Measurements from ENCODE around the gene SNX20. TPM values are rescaled to one million over a fixed set of nuclear protein-coding genes. Genes with fewer than 3 reads are reported as not detected.

SNX20 gene
- total RNA-seq, 6 experiments from 2014 or later, result 0.31 to 1.9 (median 0.71) TPM

GRCh38 chr16:50652836-50653425 lies 28.2 kb downstream of the SNX20 start:
- ATAC-seq (no peak), DNase-seq (no peak)
- Histone ChIP-seq H3K36me3 (no peaks in the 10 kb centered on the region), H3K9me3 (no peaks in the 10 kb centered on the region), H3K4me1 (no peaks in the 10 kb centered on the region), H3K27me3 (no peaks in the 10 kb centered on the region), H3K27ac (no peak overlapping the region), H3K4me3 (no peak overlapping the region)
- whole genome bisulfite sequencing (ENCODE audit: insufficient coverage, low coverage, low lambda C conversion rate, missing lambda C conversion rate), result 71% methylated on average over 13 of the region's 14 CpGs
- no peak for TF ChIP-seq POLR2A (IDR thresholded peaks at IDR 0.05)
- TF ChIP-seq CTCF (IDR thresholded peaks at IDR 0.05), result no peak
- intact Hi-C loops (cut with DNase I), result no loop called here

GRCh38 chr16:50651835-50652438 lies 29.2 kb downstream of the SNX20 start:
- WGBS (ENCODE audit: insufficient coverage, low coverage, low lambda C conversion rate, missing lambda C conversion rate), result 78% methylated on average over 2 of the region's 3 CpGs
- Histone ChIP-seq H3K27ac (no peak overlapping the region), H3K9me3 (no peaks in the 10 kb centered on the region), H3K36me3 (no peaks in the 10 kb centered on the region), H3K4me1 (no peaks in the 10 kb centered on the region), H3K4me3 (no peak overlapping the region), H3K27me3 (no peaks in the 10 kb centered on the region)
- ATAC-seq, result no peak
- no peak for TF ChIP-seq CTCF (IDR thresholded peaks at IDR 0.05)
- no peak for TF ChIP-seq POLR2A (IDR thresholded peaks at IDR 0.05)
- intact Hi-C loops (cut with DNase I), result no loop called here
- DNase-seq, result no peak

GRCh38 chr16:50646345-50646744 lies 34.8 kb downstream of the SNX20 start:
- peak in 1 of 4 donors; percentile 15 for ATAC-seq
- no peaks in the 10 kb centered on the region for H3K4me1 ChIP-seq
- no peak overlapping the region for H3K4me3 ChIP-seq
- TF ChIP-seq CTCF (IDR thresholded peaks at IDR 0.05) (no peak), POLR2A (IDR thresholded peaks at IDR 0.05) (no peak)
- no peak overlapping the region for H3K27ac ChIP-seq
- no peaks in the 10 kb centered on the region for H3K27me3 ChIP-seq
- no peaks in the 10 kb centered on the region for H3K9me3 ChIP-seq
- WGBS (ENCODE audit: insufficient coverage, low coverage, low lambda C conversion rate, missing lambda C conversion rate), result 61% methylated on average over 6 of the region's 8 CpGs
- DNase-seq, result no peak
- intact Hi-C loops (cut with DNase I), result no loop called here
- no peaks in the 10 kb centered on the region for H3K36me3 ChIP-seq

- H3K9me3 ChIP-seq, result no peaks in the 10 kb centered on the region
- H3K27ac ChIP-seq, result no peak overlapping the region
- no peak for TF ChIP-seq POLR2A (IDR thresholded peaks at IDR 0.05)
- no peak for TF ChIP-seq CTCF (IDR thresholded peaks at IDR 0.05)
- 68% methylated on average over 7 of the region's 20 CpGs for WGBS (ENCODE audit: insufficient coverage, low coverage, low lambda C conversion rate, missing lambda C conversion rate)
- ATAC-seq, result no peak
- no peak for DNase-seq
- H3K36me3 ChIP-seq, result no peaks in the 10 kb centered on the region
- H3K4me1 ChIP-seq, result no peaks in the 10 kb centered on the region
- intact Hi-C loops (cut with DNase I), result no loop called here
- H3K27me3 ChIP-seq, result no peaks in the 10 kb centered on the region
- no peak overlapping the region for H3K4me3 ChIP-seq
These were observed 35.4 kb downstream of the SNX20 start for GRCh38 chr16:50645563-50646220.
